GM18907 (cell line): ENCODE data around the gene MBOAT1.
"Not testable (repeated sequence)": the region's sequence is repeated elsewhere in the genome, so short reads cannot be mapped to it uniquely, and the experiment has no call there.

Source experiments
- ATAC-seq: cut with Tn5 transposase; IDR thresholded peaks from one replicate; pipeline ENCODE4 v1.9.1; 2021; ENCODE audit warnings: mild to moderate bottlenecking, moderate library complexity; ENCODE audit not compliant: unreplicated experiment

MBOAT1 gene

GRCh38 chr6:20204512-20204894 lies 7.8 kb downstream of the MBOAT1 start:
- ATAC-seq = no peak

- no peak for ATAC-seq
Observed at GRCh38 chr6:20203561-20204511, 8.4 kb downstream of the MBOAT1 start.

- no peak for ATAC-seq
Observed at GRCh38 chr6:20202699-20203302, 9.5 kb downstream of the MBOAT1 start.

GRCh38 chr6:20202324-20202658 lies 10.0 kb downstream of the MBOAT1 start:
- ATAC-seq = peak; percentile 46

- no peak for ATAC-seq
Observed at GRCh38 chr6:20200761-20201630, 11.3 kb downstream of the MBOAT1 start.

GRCh38 chr6:20198775-20199174 lies 13.5 kb downstream of the MBOAT1 start:
- no peak for ATAC-seq

- no peak for ATAC-seq
Observed at GRCh38 chr6:20198156-20198774, 14.0 kb downstream of the MBOAT1 start.

GRCh38 chr6:20197251-20197650 lies 15.0 kb downstream of the MBOAT1 start:
- no peak for ATAC-seq

- no peak for ATAC-seq
Observed at GRCh38 chr6:20192625-20193024, 19.6 kb downstream of the MBOAT1 start.

- ATAC-seq = no peak
Observed at GRCh38 chr6:20191992-20192391, 20.3 kb downstream of the MBOAT1 start.

- ATAC-seq = no peak
Observed at GRCh38 chr6:20188630-20189075, 23.6 kb downstream of the MBOAT1 start.

GRCh38 chr6:20186981-20187380 lies 25.3 kb downstream of the MBOAT1 start:
- no peak for ATAC-seq

- ATAC-seq = no peak
Observed at GRCh38 chr6:20183706-20184105, 28.6 kb downstream of the MBOAT1 start.

- no peak for ATAC-seq
Observed at GRCh38 chr6:20182926-20183521, 29.2 kb downstream of the MBOAT1 start.

GRCh38 chr6:20182069-20182468 lies 30.2 kb downstream of the MBOAT1 start:
- no peak for ATAC-seq

- peak; percentile 89 for ATAC-seq
Observed at GRCh38 chr6:20180935-20181334, 31.3 kb downstream of the MBOAT1 start.

- not testable (repeated sequence) for ATAC-seq
Observed at GRCh38 chr6:20179287-20180045, 32.8 kb downstream of the MBOAT1 start.

- no peak for ATAC-seq
Observed at GRCh38 chr6:20178327-20178726, 33.9 kb downstream of the MBOAT1 start.

GRCh38 chr6:20175810-20176410 lies 36.4 kb downstream of the MBOAT1 start:
- no peak for ATAC-seq
